ENCODE results near the gene CRNN. TPM values are rescaled to one million over a fixed set of nuclear protein-coding genes. Genes with fewer than 3 reads are reported as not detected.

The CRNN gene
- polyA plus RNA-seq, 4 donors: not detected

DNA sequence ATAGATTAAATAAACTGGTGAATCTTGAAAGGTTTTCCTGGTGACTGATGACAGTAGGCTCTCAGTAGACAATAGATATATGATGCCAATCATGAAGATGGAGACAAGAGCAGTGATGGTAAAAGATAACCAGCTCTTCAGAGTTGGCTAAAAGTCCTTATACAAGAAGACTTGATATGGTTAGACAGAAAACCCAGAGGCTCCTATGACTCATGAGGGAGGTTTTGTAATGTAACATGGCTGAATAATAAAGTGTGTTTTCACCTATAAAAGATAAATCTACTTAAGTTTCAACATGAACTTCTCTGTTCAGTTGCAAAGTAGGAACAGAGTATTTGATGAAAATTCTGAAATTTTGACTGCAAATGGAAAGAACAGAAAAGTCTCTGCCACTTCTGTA, 12.7 kb upstream of the CRNN start:
- no peak for DNase-seq (ENCODE audit: low read depth in 4 of 4, low spot score in 3 of 4)

DNA sequence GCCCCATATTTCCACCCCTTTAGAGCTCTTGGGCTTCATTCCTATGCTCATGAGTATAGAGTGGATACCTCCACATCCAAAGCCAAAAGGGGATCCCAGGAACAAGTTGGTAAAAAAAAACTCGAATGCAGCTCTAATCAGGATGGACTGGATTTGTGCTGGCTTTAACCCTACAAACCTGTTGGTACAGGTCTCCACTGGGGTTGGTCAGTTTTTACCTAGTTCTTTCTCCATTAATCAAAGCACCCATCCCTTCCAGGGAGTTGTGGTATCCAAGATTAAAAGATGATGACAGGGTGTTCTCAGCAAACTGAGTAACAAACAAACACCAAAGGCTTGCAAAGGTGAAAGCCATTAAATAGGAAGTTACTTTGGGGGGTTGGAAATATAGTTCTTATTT, 5.9 kb upstream of the CRNN start:
- no peak for DNase-seq (ENCODE audit: low read depth in 4 of 4, low spot score in 3 of 4)

DNA sequence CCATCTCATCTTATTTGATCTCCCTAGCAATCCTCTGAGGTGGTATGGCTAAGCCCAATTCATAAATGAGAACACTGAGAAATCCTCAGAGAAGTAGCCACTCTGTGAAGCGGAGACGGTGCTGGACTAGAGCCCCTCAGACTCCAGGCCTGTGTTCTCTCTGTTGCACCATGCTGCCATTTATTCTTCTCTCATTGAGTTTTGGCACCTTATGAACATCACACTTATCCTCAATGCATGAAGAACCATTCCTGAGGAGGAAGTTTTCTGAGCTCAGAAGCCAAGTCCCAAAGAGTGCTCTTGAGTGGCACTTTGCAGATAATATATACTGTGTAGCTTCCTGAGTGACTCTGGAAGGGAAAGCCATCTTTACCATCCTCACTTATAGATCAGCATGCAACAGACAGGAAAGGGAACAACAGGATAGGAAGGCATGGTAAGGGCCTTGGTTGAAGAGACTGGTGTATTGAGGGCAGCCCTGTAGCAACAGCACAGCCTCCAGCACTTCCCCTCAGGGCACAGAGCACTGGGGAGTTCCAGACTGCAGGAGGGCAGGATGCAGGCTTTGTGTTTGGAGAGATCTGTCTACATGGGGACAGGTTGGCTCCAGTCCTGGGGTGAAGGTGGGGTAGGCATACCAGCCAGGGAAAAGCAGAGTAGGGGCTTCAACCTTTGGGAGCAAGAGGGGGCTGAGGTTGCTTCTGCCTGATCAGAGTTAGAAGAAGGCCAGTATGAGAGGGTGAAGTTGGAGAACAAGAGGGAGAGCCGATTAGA, 1.6 kb upstream of the CRNN start:
- DNase-seq (ENCODE audit: low read depth in 4 of 4, low spot score in 3 of 4): no peak

DNA sequence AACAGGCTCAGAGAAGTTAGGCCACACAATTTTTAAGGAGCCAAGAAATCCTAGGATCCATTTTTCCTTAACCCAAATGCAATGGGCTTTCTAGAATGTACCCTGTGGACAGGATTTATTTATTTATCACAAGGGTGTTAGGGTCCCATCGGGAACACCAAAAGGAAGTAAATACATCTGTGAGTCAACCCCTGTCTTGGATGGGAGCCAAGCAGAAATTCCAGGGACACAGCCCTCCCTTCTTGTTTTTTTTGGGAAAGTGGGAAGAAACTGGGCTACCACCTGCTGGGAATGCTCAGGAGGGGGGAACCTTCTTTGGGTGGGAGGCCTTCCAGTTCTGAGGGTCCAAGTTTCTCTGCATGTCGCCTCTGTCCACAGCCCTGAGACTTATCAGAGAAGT, 1.3 kb downstream of the CRNN start:
- DNase-seq (ENCODE audit: low read depth in 4 of 4, low spot score in 3 of 4): no peak

DNA sequence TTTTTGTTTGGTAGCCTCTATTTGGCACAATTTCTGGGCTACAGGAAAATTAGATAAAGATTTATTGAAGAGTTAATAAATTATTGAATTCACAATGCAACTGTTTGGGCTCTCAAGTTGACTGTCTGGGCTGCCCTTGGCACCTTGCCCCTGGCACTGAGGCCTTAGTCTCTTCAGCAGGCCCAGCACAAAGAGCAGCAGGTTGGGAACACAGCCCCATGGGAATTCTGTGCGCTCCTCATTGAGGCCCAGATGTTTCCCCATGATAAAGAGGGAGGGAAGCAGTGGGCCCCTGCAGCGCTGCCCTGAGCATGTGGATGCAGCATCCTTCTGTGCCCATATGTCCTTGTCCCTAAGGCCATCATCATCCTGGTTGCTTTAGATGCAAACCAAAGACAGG, 2.9 kb downstream of the CRNN start:
- no peak for DNase-seq (ENCODE audit: low read depth in 4 of 4, low spot score in 3 of 4)

DNA sequence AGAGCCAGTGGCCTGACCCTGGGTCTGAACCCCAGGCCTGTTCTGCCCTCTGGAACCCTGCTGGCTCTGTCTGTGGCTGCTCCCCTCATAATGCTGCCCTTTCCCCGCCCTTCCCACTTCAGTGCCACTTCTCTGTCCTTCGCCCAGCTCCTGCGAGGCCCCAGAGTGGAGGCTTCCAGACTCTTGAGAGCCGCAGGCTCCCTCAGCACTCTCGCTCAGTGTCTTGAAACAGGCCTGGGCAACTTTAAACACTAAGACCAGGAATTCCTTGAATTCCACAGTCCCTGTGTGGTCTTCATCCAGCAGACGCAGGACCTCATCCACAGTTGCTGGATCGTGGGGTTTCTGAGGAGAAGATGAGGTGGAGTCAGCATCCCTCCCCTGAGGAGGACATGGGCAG, 3.5 kb downstream of the CRNN start:
- no peak for DNase-seq (ENCODE audit: low read depth in 4 of 4, low spot score in 3 of 4)

DNA sequence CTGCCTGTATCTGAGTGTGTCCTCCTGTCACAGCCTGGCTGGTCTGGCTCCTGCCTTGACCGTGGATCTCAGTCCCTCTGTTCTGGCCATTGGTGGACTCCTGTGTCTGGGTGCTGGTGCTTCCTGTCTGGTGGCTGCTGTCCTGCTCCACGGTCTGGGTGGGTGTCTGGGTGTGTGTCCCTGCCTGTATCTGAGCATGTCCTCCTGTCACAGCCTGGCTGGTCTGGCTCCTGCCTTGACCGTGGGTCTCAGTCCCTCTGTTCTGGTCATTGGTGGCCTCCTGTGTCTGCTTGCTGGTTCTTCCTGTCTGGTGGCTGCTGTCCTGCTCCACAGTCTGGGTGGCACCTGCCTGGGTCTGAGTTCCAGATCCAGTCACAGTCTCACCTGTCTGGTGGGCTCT, 4.0 kb downstream of the CRNN start:
- DNase-seq (ENCODE audit: low read depth in 4 of 4, low spot score in 3 of 4): no peak

DNA sequence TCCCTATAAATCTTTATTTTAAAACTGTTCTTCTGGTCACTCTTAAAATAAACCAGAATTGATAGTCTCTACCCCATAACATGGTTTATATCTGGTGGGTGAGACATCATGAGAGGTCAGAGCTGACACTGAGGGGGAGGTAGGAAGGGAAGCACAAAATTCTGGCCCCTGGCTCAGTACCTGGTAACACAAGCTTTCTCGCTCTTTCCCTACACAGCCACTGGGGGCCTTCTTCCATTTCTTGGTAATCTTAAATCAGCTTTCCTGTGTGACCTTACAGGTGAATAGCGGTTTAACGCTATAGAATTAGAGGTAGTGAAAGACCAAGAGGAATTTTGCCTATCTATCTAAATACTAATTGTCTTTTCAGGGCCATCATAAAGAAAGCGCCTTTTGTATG, 5.4 kb downstream of the CRNN start:
- DNase-seq (ENCODE audit: low read depth in 4 of 4, low spot score in 3 of 4): no peak

DNA sequence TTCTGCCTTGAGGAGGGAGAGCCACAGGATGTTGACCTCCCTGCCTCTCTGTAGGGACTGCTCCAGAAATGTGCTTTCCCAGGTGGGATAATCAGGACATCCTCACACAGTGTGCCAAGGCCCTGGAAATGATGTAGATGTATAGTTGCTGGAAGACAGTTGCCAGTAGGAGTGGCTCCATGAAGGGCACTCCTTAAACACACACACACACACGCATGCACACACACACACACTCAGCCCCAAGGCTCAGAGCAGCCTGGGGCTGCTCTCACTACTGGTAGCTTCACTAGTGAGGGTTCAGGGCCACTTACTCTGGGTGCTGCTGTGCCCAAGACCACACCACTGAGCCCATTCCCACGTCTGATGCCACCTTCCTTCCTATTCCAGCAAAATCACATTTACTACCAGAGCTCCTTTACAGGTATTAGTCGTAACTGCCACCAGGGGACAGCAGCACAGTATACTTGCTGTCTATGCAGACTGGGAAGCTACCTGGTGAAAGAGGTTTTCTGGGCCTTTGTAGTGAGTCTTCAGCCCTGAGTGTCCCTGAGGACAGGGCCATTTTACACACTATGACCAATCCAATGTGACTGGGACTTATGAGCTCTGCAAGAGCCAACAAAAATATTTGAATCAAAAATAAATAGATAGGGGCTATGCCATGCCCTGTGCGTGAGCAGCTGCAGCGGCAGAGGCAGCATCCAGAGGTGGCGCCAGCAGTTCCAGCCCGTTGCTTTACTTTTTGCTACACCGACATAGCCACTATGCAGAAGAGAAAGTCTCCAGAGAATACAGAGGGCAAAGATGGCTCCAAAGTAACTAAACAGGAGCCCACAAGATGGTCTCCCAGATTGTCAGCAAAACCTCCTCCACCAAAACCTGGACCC, 15.0 kb downstream of the CRNN start:
- DNase-seq (ENCODE audit: low read depth in 4 of 4, low spot score in 3 of 4): peak in 1 of 4 donors; percentile 22

DNA sequence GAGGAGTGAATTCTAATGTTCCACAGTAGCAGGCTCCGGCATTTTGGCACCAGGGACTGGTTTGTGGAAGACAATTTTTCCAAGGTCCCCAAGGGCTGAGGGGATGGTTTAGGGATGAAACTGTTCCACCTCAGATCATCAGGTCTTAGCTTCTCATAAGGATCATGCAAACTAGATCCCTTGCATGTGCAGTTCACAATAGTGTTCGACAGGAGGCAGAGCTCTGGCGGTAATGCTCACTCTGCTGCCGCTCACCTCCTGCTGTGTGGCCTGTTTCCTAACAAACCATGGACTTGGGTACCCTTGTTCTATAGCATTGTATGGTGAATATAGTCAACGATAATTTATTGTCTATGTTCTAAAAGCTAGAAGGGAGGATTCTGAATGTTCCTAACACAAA, 16.6 kb downstream of the CRNN start:
- DNase-seq (ENCODE audit: low read depth in 4 of 4, low spot score in 3 of 4): no peak

DNA sequence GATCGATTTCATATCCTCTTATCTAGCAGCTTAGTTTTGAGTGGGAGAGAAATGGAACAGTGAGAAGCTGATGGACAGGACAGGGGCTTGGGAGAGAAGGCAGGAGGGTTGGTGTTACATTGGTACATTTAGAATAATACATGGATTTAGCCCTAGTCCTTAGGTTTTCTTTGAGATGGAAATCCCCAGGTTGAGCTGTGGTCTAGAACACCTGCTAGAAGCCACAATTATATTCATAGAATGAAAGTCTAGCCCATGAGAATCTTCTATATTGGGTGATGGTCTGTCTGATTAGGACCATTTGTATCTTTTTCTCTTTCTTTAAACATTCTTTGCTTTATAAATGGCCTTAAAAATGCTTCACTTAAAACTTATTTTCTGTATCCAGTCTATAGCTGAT, 19.9 kb downstream of the CRNN start:
- DNase-seq (ENCODE audit: low read depth in 4 of 4, low spot score in 3 of 4): no peak

DNA sequence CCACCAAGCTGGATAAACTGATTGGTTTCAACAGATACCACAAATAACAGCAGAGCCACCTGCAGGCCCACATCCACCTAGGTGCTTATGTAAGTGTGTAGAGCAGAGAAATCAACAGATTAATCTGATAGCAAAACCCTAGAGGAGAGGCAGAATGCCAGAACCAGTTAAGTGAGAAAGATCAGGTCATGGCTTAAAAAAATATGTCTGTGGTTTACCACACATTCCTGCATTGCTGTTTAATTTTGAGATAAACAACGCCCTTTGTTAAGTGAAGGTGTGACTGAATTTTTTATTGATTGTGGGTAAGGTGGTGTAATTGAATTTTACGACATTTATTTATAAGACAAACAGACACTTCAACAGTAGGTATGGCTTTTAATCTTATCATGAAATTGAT, 21.2 kb downstream of the CRNN start:
- no peak for DNase-seq (ENCODE audit: low read depth in 4 of 4, low spot score in 3 of 4)

DNA sequence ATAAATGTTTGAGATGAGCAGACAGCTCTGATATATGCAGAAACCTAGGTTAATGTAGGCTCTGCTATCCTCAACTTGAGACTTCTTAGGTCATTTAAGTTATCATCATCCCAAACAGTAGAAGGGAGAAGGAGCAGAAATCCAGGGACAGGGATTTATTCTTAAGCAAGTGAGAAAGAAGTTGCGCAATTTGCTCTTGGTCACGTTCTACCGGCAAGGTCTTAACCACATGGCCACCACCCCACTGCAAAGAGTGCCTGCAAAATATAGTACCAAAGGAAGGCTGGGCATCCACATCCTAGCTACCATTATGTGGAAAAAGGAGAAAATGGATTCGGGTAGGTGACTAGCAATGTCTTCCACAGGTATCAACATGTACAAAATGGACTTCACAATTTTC, 25.2 kb downstream of the CRNN start:
- no peak for DNase-seq (ENCODE audit: low read depth in 4 of 4, low spot score in 3 of 4)

DNA sequence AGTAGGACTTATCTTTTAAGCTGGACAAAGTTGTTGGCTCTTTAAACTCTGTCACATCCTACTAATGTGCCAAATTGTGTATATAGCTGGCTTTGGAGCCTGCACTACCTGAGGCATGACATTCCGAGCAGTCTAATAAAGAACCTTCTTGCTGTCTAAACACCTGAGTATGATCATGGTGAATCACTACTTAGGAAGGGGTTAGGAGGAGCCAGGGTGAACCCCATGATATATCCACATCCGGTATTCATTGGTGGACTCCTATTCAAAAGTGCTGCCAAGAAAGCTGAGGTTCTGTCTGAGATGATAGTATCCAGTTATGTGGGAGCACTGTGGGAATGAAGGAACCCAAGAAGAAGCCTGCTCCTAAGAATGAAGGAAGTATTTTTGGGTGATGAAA, 27.1 kb downstream of the CRNN start:
- no peak for DNase-seq (ENCODE audit: low read depth in 4 of 4, low spot score in 3 of 4)

DNA sequence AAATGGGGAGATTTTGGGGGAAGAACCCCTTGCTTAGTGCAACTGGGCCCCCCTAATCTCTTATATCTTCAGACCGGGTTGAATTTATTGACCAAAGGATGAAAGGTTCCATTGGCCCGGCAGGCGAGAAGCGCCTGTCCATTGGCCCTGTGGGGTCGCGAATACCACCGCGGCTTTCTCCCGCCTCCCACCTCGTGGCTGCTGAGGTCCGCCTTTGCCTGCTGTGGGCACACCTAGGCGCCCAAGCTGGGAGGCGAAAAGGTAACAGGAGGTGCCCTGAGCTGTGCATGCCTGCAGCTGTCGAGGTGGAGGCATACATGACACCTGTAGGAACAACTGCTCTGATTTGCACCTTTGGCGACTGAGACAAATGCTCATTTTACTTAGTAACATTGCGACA, 33.1 kb downstream of the CRNN start:
- no peak for DNase-seq (ENCODE audit: low read depth in 4 of 4, low spot score in 3 of 4)

DNA sequence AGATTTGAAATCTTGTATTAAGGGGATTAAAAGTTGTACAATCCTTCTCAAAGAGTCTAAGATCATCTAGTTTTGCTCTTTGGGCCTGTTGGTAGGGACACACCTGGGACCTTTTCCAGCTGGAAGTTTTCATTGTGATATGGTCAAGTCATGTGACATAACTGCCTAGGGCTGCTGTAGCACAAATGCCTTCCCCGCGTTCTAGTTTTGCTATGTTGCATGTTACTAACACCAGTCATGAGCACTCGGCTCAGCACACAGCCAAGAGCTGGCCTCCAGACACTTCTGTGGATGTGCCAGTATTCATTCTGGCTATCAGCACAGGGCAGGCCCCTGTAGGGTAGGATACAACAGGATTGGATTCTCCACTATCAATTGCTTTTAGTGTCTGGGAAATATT, 39.6 kb downstream of the CRNN start:
- no peak for DNase-seq (ENCODE audit: low read depth in 4 of 4, low spot score in 3 of 4)

DNA sequence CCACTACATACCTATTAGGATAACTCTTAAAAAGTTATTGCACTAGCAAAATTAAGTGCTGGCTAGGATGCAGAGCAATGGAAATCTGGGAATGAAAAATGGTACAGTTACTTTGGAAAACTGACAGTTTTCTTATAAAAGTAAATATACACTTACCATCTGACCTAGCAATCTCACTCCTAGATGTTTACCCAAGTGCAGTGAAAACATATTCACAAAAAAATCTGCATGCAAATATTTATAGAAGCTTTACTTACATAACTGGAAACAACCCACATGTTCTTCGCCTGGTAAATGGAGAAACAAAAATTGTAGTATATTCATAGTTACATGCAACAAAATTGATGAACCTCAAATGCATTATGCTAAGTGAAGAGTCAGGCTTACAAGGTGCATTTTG, 41.4 kb downstream of the CRNN start:
- no peak for DNase-seq (ENCODE audit: low read depth in 4 of 4, low spot score in 3 of 4)

DNA sequence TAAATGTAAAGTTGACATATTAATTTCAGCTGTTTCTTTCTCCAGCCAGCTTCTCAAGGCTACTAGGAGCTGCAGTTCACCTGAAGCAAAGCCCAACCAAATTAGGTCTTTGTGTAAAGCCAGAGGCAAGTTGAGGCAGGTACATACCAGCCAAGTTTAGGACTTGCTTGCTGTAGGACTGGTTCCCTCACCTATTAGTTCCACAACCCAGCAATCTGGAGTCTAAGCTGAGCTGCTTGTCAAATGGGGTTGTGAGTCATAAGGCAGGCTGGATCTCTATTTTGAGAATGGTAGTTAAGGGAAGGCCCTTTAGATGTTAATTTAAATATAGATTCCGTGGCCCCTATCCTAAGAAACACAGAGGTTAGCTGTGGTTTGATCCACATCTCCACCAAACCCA, 46.6 kb downstream of the CRNN start:
- no peak for DNase-seq (ENCODE audit: low read depth in 4 of 4, low spot score in 3 of 4)

DNA sequence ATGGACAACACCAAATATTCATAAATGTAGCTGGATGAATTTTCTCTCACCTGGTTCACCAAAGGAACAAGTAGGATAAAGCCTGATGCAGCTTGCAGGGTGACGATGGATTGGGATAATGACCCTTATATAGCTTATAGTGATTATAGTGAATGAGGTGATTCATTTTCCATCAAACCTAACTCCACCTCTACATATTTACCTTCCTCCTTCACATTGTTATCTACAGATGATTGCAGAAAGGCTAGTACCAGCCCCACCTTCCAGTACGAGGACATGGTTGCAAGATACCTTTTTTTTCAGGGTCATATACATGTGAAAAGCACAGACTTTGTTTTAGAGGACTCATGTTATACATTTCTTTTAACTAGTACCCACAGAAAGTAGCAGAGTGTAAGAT, 54.2 kb downstream of the CRNN start, which contains the start of gene FLG2:
FLG2 (minus strand) TSS at position 101 of the 400 bp plus-strand sequence. CDS start 1,122 bp downstream, outside the sequence.
- no peak for DNase-seq (ENCODE audit: low read depth in 4 of 4, low spot score in 3 of 4)

All from right renal pelvis (tissue), 4 donors.